Measurements from ENCODE around the gene TMEM178B.

The TMEM178B gene

GRCh38 chr7:141198194-141198958 lies 124.5 kb downstream of the TMEM178B start:
- no peak overlapping the region for H3K27ac ChIP-seq
- no peaks in the 10 kb centered on the region for H3K9me3 ChIP-seq (ENCODE audit: low read depth, low read length)
- DNase-seq (ENCODE audit: low read depth, low spot score): no peak
- TF ChIP-seq EZH2 (IDR thresholded peaks at IDR 0.05): no peak
- no peak for TF ChIP-seq POLR2AphosphoS5 (IDR thresholded peaks at IDR 0.05; ENCODE audit: borderline replicate concordance, low read depth, low read length)
- no peak for TF ChIP-seq FOXP2 (optimal IDR thresholded peaks at IDR 0.05; ENCODE audit: control extremely low read depth, extremely low read length, insufficient read depth)
- H3K9ac ChIP-seq (ENCODE audit: insufficient read length): no peak overlapping the region
- no peak overlapping the region for H3K4me3 ChIP-seq
- H3K36me3 ChIP-seq (ENCODE audit: insufficient read depth, low read length): no peaks in the 10 kb centered on the region

DNA sequence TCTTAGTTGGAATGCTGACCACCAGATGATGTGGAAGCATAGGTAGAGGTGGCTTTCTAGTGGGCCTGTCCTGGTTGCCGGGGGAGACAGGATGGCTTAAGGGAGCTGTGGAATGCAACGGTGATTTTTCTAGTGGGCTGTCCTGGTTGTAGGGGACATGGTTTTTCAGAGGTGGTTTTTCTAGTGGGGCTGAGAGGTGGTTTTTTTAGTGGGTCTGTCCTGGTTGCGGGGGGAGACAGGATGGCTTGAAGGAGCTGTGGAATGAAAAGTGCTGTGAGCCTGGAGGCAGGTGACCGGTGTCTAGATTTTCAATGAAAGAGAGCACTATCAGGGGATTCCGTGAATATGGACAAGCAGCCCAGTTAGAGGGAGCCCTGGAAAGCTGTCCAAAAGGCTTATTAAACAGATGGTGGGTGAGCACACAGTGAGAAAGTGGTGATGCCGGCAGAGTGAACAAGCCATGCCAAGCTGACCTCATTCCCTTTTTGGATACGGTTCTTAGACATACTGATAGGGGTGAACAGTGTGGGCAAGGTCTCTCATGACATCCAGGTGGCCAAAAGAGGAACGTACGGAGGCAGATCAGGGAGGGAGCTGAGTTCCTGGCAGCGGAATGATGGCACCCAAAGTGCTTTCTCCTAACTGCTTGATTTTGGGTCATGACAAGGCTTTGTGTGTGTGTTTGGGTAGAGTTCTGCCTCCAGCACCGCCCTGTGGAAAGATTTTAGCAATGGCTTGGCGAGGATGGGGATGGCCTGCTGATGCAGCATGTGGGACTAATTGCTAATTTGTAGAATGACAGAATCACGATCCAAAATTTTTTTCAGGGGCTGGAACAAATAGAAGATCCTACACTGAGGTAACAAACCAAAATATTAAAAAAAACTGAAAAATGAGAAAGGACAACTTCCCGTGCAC lies 126.6 kb downstream of the TMEM178B start:
- Histone ChIP-seq H3K9me3 (ENCODE audit: low read depth, low read length) (no peaks in the 10 kb centered on the region), H3K9ac (ENCODE audit: insufficient read length) (no peak overlapping the region)
- no peak for DNase-seq (ENCODE audit: low read depth, low spot score)

DNA sequence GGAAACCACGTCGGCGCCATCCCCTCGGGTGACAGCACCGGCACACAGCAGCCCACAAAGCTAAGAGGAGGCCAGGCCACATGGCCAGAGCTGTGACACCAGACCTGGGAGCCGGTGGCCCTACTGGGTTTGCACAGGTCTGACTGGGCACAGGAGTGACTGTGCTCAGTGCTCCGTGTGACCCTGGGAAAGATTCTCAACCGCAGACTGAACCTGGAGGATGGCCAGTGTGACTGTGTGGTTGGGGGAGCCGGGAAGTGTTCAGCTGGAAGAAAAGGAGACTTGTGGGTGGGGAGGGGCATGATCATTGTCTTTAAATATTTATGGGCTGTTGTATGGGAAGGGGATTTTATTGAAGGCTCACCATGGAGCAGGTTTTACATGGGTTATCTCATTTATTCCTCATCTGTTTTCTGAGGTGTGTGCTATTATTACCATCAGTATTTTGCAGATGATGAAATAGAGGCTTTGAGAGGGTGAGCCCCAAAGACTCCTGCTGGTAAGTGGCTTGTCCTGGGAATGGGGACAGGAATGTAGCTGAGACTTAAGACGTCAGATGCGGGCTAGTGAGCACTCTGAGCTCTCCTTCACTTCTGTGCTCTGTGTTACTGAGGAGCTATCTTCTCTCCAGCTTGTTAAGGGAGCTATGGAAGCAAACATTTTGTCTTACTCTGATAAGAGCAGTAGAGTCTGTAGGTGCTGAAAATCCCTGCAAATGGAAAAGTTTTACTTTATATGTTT lies 127.5 kb downstream of the TMEM178B start:
- Histone ChIP-seq H3K36me3 (ENCODE audit: insufficient read depth, low read length) (no peaks in the 10 kb centered on the region), H3K27ac (no peak overlapping the region), H3K9ac (ENCODE audit: insufficient read length) (no peak overlapping the region), H3K4me3 (no peak overlapping the region), H3K9me3 (ENCODE audit: low read depth, low read length) (no peaks in the 10 kb centered on the region)
- TF ChIP-seq FOXP2 (optimal IDR thresholded peaks at IDR 0.05; ENCODE audit: control extremely low read depth, extremely low read length, insufficient read depth): no peak
- no peak for TF ChIP-seq EZH2 (IDR thresholded peaks at IDR 0.05)
- no peak for TF ChIP-seq POLR2AphosphoS5 (IDR thresholded peaks at IDR 0.05; ENCODE audit: borderline replicate concordance, low read depth, low read length)
- no peak for DNase-seq (ENCODE audit: low read depth, low spot score)

More for the DNA sequence above, 126.6 kb downstream of the TMEM178B start:
- Histone ChIP-seq H3K36me3 (ENCODE audit: insufficient read depth, low read length) (no peaks in the 10 kb centered on the region), H3K27ac (no peak overlapping the region), H3K4me3 (no peak overlapping the region)
- no peak for TF ChIP-seq POLR2AphosphoS5 (IDR thresholded peaks at IDR 0.05; ENCODE audit: borderline replicate concordance, low read depth, low read length)
- no peak for TF ChIP-seq FOXP2 (optimal IDR thresholded peaks at IDR 0.05; ENCODE audit: control extremely low read depth, extremely low read length, insufficient read depth)
- TF ChIP-seq EZH2 (IDR thresholded peaks at IDR 0.05): no peak

DNA sequence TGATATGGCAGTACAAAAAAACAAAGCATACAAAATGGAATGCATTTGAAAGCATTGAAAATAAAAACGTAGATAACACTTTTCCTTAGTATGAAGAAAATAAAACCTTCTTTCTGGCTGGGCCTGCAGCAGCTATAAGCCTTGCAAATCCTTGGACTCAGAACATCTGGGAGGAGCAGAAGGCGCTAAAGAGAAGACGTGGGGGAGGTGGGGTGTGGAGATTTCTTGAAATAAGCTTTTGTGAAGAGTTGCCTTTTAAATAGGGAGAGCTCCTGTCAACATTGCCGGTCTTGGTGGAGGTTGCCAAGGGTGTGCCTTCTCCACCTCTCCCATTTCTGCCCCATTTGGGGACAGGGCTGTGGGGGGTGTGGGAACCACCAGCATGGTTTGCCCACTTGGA lies 128.7 kb downstream of the TMEM178B start:
- TF ChIP-seq FOXP2 (optimal IDR thresholded peaks at IDR 0.05; ENCODE audit: control extremely low read depth, extremely low read length, insufficient read depth) (no peak), POLR2AphosphoS5 (IDR thresholded peaks at IDR 0.05; ENCODE audit: borderline replicate concordance, low read depth, low read length) (no peak), EZH2 (IDR thresholded peaks at IDR 0.05) (no peak)
- no peaks in the 10 kb centered on the region for H3K36me3 ChIP-seq (ENCODE audit: insufficient read depth, low read length)
- DNase-seq (ENCODE audit: low read depth, low spot score): no peak
- no peak overlapping the region for H3K9ac ChIP-seq (ENCODE audit: insufficient read length)
- H3K9me3 ChIP-seq (ENCODE audit: low read depth, low read length): no peaks in the 10 kb centered on the region
- H3K27ac ChIP-seq: no peak overlapping the region
- H3K4me3 ChIP-seq: no peak overlapping the region

DNA sequence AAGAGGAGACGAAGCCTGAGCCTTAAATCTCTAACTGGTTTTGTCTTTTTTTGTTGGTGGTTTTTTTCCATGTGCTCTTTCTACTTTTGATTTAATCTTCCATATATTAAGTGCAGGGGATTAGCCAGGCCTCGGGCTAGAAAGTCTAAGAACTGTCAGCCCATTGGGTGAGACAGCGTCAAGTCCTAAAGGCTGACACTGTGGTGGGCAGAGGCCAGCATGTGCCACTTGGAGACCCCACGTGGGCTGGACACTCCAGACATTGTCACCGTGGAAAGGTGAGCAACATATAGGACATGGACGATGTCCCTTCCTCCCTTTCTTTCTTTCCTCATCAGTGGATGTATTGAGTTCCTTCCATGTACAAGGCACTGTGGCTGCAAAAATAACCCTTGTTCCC lies 129.3 kb downstream of the TMEM178B start:
- H3K27ac ChIP-seq: no peak overlapping the region
- no peaks in the 10 kb centered on the region for H3K36me3 ChIP-seq (ENCODE audit: insufficient read depth, low read length)
- H3K4me3 ChIP-seq: no peak overlapping the region
- no peak for TF ChIP-seq EZH2 (IDR thresholded peaks at IDR 0.05)
- TF ChIP-seq FOXP2 (optimal IDR thresholded peaks at IDR 0.05; ENCODE audit: control extremely low read depth, extremely low read length, insufficient read depth): no peak
- no peak for TF ChIP-seq POLR2AphosphoS5 (IDR thresholded peaks at IDR 0.05; ENCODE audit: borderline replicate concordance, low read depth, low read length)
- H3K9ac ChIP-seq (ENCODE audit: insufficient read length): no peak overlapping the region
- no peak for DNase-seq (ENCODE audit: low read depth, low spot score)
- no peaks in the 10 kb centered on the region for H3K9me3 ChIP-seq (ENCODE audit: low read depth, low read length)

DNA sequence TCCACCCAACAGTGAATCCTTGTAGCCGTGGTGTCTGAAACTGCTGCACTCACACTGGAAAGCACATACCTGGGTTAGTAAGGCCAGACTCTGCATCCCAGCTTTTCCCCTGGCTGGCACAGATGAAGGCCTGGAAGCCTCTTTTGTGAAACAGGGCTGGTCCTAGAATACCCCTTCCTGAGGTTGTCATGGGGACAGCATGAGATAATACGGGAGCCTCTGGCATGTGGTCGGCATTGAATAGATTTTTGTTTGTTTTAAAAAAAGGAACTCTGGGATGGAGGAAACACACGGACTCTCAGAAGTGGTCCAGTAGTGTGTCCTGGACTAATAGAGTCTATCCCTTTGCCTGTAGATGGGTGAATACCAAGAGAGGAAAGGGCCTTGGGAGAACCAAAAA lies 129.7 kb downstream of the TMEM178B start:
- no peaks in the 10 kb centered on the region for H3K36me3 ChIP-seq (ENCODE audit: insufficient read depth, low read length)
- TF ChIP-seq EZH2 (IDR thresholded peaks at IDR 0.05) (no peak), FOXP2 (optimal IDR thresholded peaks at IDR 0.05; ENCODE audit: control extremely low read depth, extremely low read length, insufficient read depth) (no peak), POLR2AphosphoS5 (IDR thresholded peaks at IDR 0.05; ENCODE audit: borderline replicate concordance, low read depth, low read length) (no peak)
- H3K27ac ChIP-seq: no peak overlapping the region
- no peak for DNase-seq (ENCODE audit: low read depth, low spot score)
- H3K4me3 ChIP-seq: no peak overlapping the region
- no peak overlapping the region for H3K9ac ChIP-seq (ENCODE audit: insufficient read length)
- no peaks in the 10 kb centered on the region for H3K9me3 ChIP-seq (ENCODE audit: low read depth, low read length)

GRCh38 chr7:141207661-141208060 lies 133.8 kb downstream of the TMEM178B start:
- no peaks in the 10 kb centered on the region for H3K36me3 ChIP-seq (ENCODE audit: insufficient read depth, low read length)
- H3K27ac ChIP-seq: no peak overlapping the region
- DNase-seq (ENCODE audit: low read depth, low spot score): no peak
- H3K4me3 ChIP-seq: no peak overlapping the region
- TF ChIP-seq FOXP2 (optimal IDR thresholded peaks at IDR 0.05; ENCODE audit: control extremely low read depth, extremely low read length, insufficient read depth) (no peak), EZH2 (IDR thresholded peaks at IDR 0.05) (no peak), POLR2AphosphoS5 (IDR thresholded peaks at IDR 0.05; ENCODE audit: borderline replicate concordance, low read depth, low read length) (no peak)
- no peak overlapping the region for H3K9ac ChIP-seq (ENCODE audit: insufficient read length)
- no peaks in the 10 kb centered on the region for H3K9me3 ChIP-seq (ENCODE audit: low read depth, low read length)

- H3K9ac ChIP-seq (ENCODE audit: insufficient read length): no peak overlapping the region
- no peaks in the 10 kb centered on the region for H3K36me3 ChIP-seq (ENCODE audit: insufficient read depth, low read length)
- DNase-seq (ENCODE audit: low read depth, low spot score): no peak
- H3K9me3 ChIP-seq (ENCODE audit: low read depth, low read length): no peaks in the 10 kb centered on the region
- no peak overlapping the region for H3K4me3 ChIP-seq
- H3K27ac ChIP-seq: no peak overlapping the region
- no peak for TF ChIP-seq EZH2 (IDR thresholded peaks at IDR 0.05)
- no peak for TF ChIP-seq FOXP2 (optimal IDR thresholded peaks at IDR 0.05; ENCODE audit: control extremely low read depth, extremely low read length, insufficient read depth)
- TF ChIP-seq POLR2AphosphoS5 (IDR thresholded peaks at IDR 0.05; ENCODE audit: borderline replicate concordance, low read depth, low read length): no peak
These were observed 134.7 kb downstream of the TMEM178B start for GRCh38 chr7:141208539-141208938.
